GM12878 (cell line): ENCODE results near the gene FMO3. TPM values are rescaled to one million over a fixed set of nuclear protein-coding genes. Genes with fewer than 3 reads are reported as not detected.

Experiments used
- ATAC-seq: fragments of 200-7000 bp; cut with Tn5 transposase; 3 replicates; pipeline ENCODE4 v1.9.1; 2020; ENCODE audit warnings: mild to moderate bottlenecking, moderate library complexity
- BruUV-seq: library from RNA; stranded (reverse); fragments of 400-500 nt; replicated peaks from 2 replicates; lab custom pipeline; 2021; lab: Mats Ljungman, UMichigan
- CTCF ChIA-PET: fragments of 300-600 bp; sonication (Branson Sonifier 250); formaldehyde crosslinking; extraction: SDS; loops from one replicate; lab custom pipeline; 2021; ENCODE audit warnings: inconsistent platforms; lab: Yijun Ruan, JAX
- POLR2A ChIA-PET: fragments of 350-600 bp; formaldehyde crosslinking; extraction: SDS; loops from one replicate; lab custom pipeline; 2021; ENCODE audit warnings: inconsistent platforms; lab: Charles Lee
- RAD21 ChIA-PET: fragments of 300-600 bp; sonication (Branson Sonifier 250); formaldehyde crosslinking; loops from one replicate; lab custom pipeline; 2023; ENCODE audit warnings: antibody characterized with exemption; ENCODE audit not compliant: unreplicated experiment; lab: Charles Lee
- SMC1A ChIA-PET: fragments of 300-600 bp; sonication (Branson Sonifier 250); formaldehyde crosslinking; loops from one replicate; lab custom pipeline; 2023; ENCODE audit not compliant: unreplicated experiment, uncharacterized antibody; lab: Charles Lee
- DNase-seq: peaks from one replicate; pipeline ENCODE4 v3.0.0-alpha.2; 2011; ENCODE audit warnings: low read depth, low spot score
- FAIRE-seq: peaks from 3 replicates; lab custom pipeline; 2011; peaks lifted over from hg19 to GRCh38; lab: Jason Lieb, UNC
- H2AFZ ChIP-seq: 2 replicates; pipeline ENCODE4 v1.6.0; 2011; ENCODE audit warnings: low read depth, low read length, control low read depth; ENCODE audit not compliant: control insufficient read depth
- H3K27ac ChIP-seq: 2 replicates; pipeline ENCODE4 v1.5.1; 2011; ENCODE audit warnings: control low read depth; ENCODE audit not compliant: control insufficient read depth, insufficient read depth
- H3K27me3 ChIP-seq, 2 experiments: replicated peaks in 1 of 2; 2 replicates each; pipeline versions ENCODE4 v1.6.0 to v1.6.1; 2011; ENCODE audit warnings: low read length in 1 of 2; ENCODE audit not compliant: control insufficient read depth in 2 of 2, insufficient read depth in 2 of 2
- H3K36me3 ChIP-seq, 2 experiments: 2 replicates each; pipeline ENCODE4 v1.5.1; 2011; ENCODE audit warnings: low read length in 1 of 2; ENCODE audit not compliant: control insufficient read depth in 2 of 2, insufficient read depth in 2 of 2
- H3K4me1 ChIP-seq: 2 replicates; pipeline ENCODE4 v1.6.1; 2011; ENCODE audit warnings: mild to moderate bottlenecking, low read length, moderate library complexity, mixed read lengths; ENCODE audit not compliant: control insufficient read depth, insufficient read depth
- H3K4me2 ChIP-seq: 2 replicates; pipeline ENCODE4 v1.6.0; 2011; ENCODE audit warnings: control low read depth; ENCODE audit not compliant: control insufficient read depth, insufficient read depth
- H3K4me3 ChIP-seq: fragments of 200-600 bp; sonication (generic); 2 replicates; pipeline ENCODE4 v1.5.1; 2016
- H3K79me2 ChIP-seq: 2 replicates; pipeline ENCODE4 v1.6.0; 2011; ENCODE audit warnings: low read length; ENCODE audit not compliant: control insufficient read depth, insufficient read depth
- H3K9ac ChIP-seq: 2 replicates; pipeline ENCODE4 v1.8.0; 2011; ENCODE audit warnings: low read length, control low read depth, mixed read lengths; ENCODE audit not compliant: control insufficient read depth, insufficient read depth
- H3K9me3 ChIP-seq: replicated peaks from 3 replicates; pipeline ENCODE4 v1.5.1; 2011; ENCODE audit warnings: mild to moderate bottlenecking, low read length; ENCODE audit not compliant: control insufficient read depth, insufficient read depth
- H4K20me1 ChIP-seq: 2 replicates; pipeline ENCODE4 v1.6.0; 2011; ENCODE audit not compliant: control insufficient read depth, insufficient read depth
- ASH2L ChIP-seq: fragments of 300-600, 200-600 bp; sonication (generic); IDR thresholded peaks from 2 replicates; pipeline ENCODE4 v1.6.1; 2017; ENCODE audit warnings: low read depth, mild to moderate bottlenecking, borderline replicate concordance
- CEBPB ChIP-seq, 2 experiments: fragments of 150-350 bp in 1 of 2; IDR thresholded peaks; 2 replicates each; pipeline ENCODE4 v1.6.1; 2012 to 2014; ENCODE audit warnings: low read depth in 2 of 2, low read length in 2 of 2, borderline replicate concordance in 1 of 2, inconsistent platforms in 1 of 2
- CHD2 ChIP-seq: IDR thresholded peaks from 2 replicates; pipeline ENCODE4 v1.6.1; 2011; ENCODE audit warnings: low read depth, low read length, improper control_type of control experiment, borderline replicate concordance
- EED ChIP-seq: sonication (generic); IDR thresholded peaks from 2 replicates; pipeline ENCODE4 v1.6.1; 2016; ENCODE audit warnings: antibody characterized with exemption, low read depth
- ESRRA ChIP-seq: IDR thresholded peaks from 2 replicates; pipeline ENCODE4 v1.6.1; 2012; ENCODE audit warnings: mild to moderate bottlenecking, low read length, improper control_type of control experiment
- FOXK2 ChIP-seq: fragments of 450-650 bp; IDR thresholded peaks from 2 replicates; pipeline ENCODE4 v1.6.1; 2017; ENCODE audit warnings: mild to moderate bottlenecking, moderate library complexity
- HDGF ChIP-seq: fragments of 450-650 bp; IDR thresholded peaks from 2 replicates; pipeline ENCODE4 v1.6.1; 2016; ENCODE audit warnings: antibody characterized with exemption
- JUNB ChIP-seq: IDR thresholded peaks from 2 replicates; pipeline ENCODE4 v1.6.1; 2016; ENCODE audit warnings: antibody characterized with exemption, mild to moderate bottlenecking
- JUND ChIP-seq: IDR thresholded peaks from 2 replicates; pipeline ENCODE4 v1.6.1; 2012; ENCODE audit warnings: low read depth, mild to moderate bottlenecking, low read length, improper control_type of control experiment, moderate library complexity
- NR2C1 ChIP-seq: fragments of 450-650 bp; IDR thresholded peaks from 2 replicates; pipeline ENCODE4 v1.6.1; 2017; ENCODE audit warnings: antibody characterized with exemption, mild to moderate bottlenecking, moderate library complexity
- POLR2AphosphoS5 ChIP-seq: IDR thresholded peaks from 2 replicates; pipeline ENCODE4 v1.6.1; 2011; ENCODE audit warnings: mild to moderate bottlenecking, low read length, inconsistent platforms
- RELA ChIP-seq: fragments of 450-650 bp; IDR thresholded peaks from 2 replicates; pipeline ENCODE4 v1.8.0; 2014; ENCODE audit warnings: borderline replicate concordance; ENCODE audit not compliant: partially characterized antibody
- SUPT20H ChIP-seq: IDR thresholded peaks from 2 replicates; pipeline ENCODE4 v1.6.1; 2011; ENCODE audit warnings: low read depth, mild to moderate bottlenecking, low read length, moderate library complexity, borderline replicate concordance; ENCODE audit not compliant: control insufficient read depth
- YBX1 ChIP-seq: fragments of 450-650 bp; IDR thresholded peaks from 2 replicates; pipeline ENCODE4 v1.6.1; 2016; ENCODE audit warnings: antibody characterized with exemption
- WGBS: methylation state at CpG from one replicate; pipeline ENCODE4 v1.1.6; 2016; ENCODE audit warnings: low lambda C conversion rate; ENCODE audit not compliant: insufficient replicate concordance, insufficient coverage; ENCODE audit errors: missing lambda C conversion rate; 5-methylcytosine and 5-hydroxymethylcytosine counted together
- in situ Hi-C: fragments of 300-500 bp; cut with MboI; formaldehyde crosslinking; loops from 9 replicates; pipeline ENCODE4 v1.14.3; 2018; ENCODE audit warnings: mixed read lengths
- intact Hi-C: fragments of 100-400 bp; cut with micrococcal nuclease; formaldehyde crosslinking; loops from one replicate; pipeline ENCODE4 v1.14.2; 2022; ENCODE audit not compliant: unreplicated experiment
- polyA plus RNA-seq, 11 experiments: library from polyadenylated mRNA; depleted of rRNA in 4 of 11; unstranded in 6 of 11; stranded (reverse) in 5 of 11; fragments of >200 nt; fragmentation: Nextera tagmentation in 4 of 11; fragmentation: Illumina TruSeq in 1 of 11; extraction: Ambion mirVana in 4 of 11; extraction: Trizol in 1 of 11; gene quantifications; 1 replicate in 1 of 11; 2 replicates in 10 of 11; pipeline versions ENCODE4 v1.2.1 to v1.2.3, GENCODE V29; 2011 to 2016; ENCODE audit warnings: inconsistent platforms in 2 of 11, missing spikeins in 2 of 11, low read depth in 1 of 11
- total RNA-seq, 4 experiments: library from RNA; depleted of rRNA in 3 of 4; stranded (reverse); fragments of >200 nt in 3 of 4; fragmentation: Illumina TruSeq in 1 of 4; extraction: Trizol in 1 of 4; gene quantifications; 2 replicates each; pipeline versions ENCODE4 v1.2.1 to v1.2.3, GENCODE V29; 2013 to 2021
- TF ChIP-seq, protein P1 (sequence below): fragments of 450-650 bp; IDR thresholded peaks from 2 replicates; pipeline ENCODE4 v1.6.1; 2017; ENCODE audit warnings: antibody characterized with exemption, mild to moderate bottlenecking, moderate library complexity
- TF ChIP-seq, protein P2 (sequence below): fragments of 450-650 bp; IDR thresholded peaks from 2 replicates; pipeline ENCODE4 v1.6.1; 2016; ENCODE audit warnings: mild to moderate bottlenecking

FMO3 gene
- total and polyA plus RNA-seq, 10 of the 15 experiments (the other 5 are each of a cell fraction or from before 2014, with no cell fraction given) = 0.08 to 0.10 TPM; not detected in 8

DNA sequence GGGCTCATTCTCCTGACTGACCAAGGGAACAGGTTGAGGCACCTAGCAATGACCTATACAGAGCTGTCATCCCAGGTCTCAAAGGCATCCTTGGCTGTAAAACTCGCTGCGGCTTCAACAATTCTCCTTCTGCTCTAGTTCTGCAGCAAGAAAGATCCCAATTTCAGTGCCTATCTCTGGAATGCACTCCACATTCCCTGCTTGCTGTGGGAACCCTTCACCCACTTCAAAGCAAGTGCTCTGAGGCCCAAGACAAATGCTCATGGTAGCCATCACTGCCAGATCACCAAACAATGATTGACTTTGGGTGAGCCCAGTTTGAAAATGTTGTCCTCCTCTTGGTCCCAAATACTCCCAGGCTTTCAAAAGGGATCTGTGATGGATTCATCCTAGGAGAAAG lies 37.7 kb upstream of the FMO3 start:
- BruUV-seq = no TSS peak
- TF ChIP-seq CHD2 (no peak), EED (no peak), YBX1 (no peak), FOXK2 (no peak), RELA (no peak), POLR2AphosphoS5 (no peak), JUNB (no peak), HDGF (no peak), ASH2L (no peak), ESRRA (no peak), CEBPB (IDR thresholded peaks at IDR 0.05; ENCODE audit: borderline replicate concordance in 1 of 2, low read depth in 2 of 2, low read length in 2 of 2) (no peak), SUPT20H (no peak), JUND (no peak), NR2C1 (no peak)
- TF ChIP-seq, protein P1, sequence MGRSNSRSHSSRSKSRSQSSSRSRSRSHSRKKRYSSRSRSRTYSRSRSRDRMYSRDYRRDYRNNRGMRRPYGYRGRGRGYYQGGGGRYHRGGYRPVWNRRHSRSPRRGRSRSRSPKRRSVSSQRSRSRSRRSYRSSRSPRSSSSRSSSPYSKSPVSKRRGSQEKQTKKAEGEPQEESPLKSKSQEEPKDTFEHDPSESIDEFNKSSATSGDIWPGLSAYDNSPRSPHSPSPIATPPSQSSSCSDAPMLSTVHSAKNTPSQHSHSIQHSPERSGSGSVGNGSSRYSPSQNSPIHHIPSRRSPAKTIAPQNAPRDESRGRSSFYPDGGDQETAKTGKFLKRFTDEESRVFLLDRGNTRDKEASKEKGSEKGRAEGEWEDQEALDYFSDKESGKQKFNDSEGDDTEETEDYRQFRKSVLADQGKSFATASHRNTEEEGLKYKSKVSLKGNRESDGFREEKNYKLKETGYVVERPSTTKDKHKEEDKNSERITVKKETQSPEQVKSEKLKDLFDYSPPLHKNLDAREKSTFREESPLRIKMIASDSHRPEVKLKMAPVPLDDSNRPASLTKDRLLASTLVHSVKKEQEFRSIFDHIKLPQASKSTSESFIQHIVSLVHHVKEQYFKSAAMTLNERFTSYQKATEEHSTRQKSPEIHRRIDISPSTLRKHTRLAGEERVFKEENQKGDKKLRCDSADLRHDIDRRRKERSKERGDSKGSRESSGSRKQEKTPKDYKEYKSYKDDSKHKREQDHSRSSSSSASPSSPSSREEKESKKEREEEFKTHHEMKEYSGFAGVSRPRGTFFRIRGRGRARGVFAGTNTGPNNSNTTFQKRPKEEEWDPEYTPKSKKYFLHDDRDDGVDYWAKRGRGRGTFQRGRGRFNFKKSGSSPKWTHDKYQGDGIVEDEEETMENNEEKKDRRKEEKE = no peak
- TF ChIP-seq, protein P2, sequence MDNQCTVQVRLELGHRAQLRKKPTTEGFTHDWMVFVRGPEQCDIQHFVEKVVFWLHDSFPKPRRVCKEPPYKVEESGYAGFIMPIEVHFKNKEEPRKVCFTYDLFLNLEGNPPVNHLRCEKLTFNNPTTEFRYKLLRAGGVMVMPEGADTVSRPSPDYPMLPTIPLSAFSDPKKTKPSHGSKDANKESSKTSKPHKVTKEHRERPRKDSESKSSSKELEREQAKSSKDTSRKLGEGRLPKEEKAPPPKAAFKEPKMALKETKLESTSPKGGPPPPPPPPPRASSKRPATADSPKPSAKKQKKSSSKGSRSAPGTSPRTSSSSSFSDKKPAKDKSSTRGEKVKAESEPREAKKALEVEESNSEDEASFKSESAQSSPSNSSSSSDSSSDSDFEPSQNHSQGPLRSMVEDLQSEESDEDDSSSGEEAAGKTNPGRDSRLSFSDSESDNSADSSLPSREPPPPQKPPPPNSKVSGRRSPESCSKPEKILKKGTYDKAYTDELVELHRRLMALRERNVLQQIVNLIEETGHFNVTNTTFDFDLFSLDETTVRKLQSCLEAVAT = no peak
- ATAC-seq = no peak

More for the DNA sequence above, 37.7 kb upstream of the FMO3 start:
- Histone ChIP-seq H3K9me3 (no peaks in the 10 kb centered on the region), H3K27ac (no peak overlapping the region), H3K4me1 (no peaks in the 10 kb centered on the region), H3K27me3 (no peaks in the 10 kb centered on the region), H3K79me2 (no peaks in the 10 kb centered on the region), H3K36me3 (no peaks in the 10 kb centered on the region), H3K4me3 (no peak overlapping the region), H4K20me1 (no peaks in the 10 kb centered on the region), H3K9ac (no peak overlapping the region), H3K4me2 (no peak overlapping the region), H2AFZ (no peak overlapping the region)
- ChIA-PET CTCF (no interaction called here), POLR2A (no interaction called here), RAD21 (no interaction called here), SMC1A (no interaction called here)
- in situ Hi-C loops (no loop called here), intact Hi-C loops (no loop called here)
- FAIRE-seq (no peak), DNase-seq (no peak)
- WGBS = 55% methylated on average over 2 of the region's 2 CpGs
